ENCODE measurements around the gene UCP2. TPM values are rescaled to one million over a fixed set of nuclear protein-coding genes. Genes with fewer than 3 reads are reported as not detected.

The UCP2 gene
- total and polyA plus RNA-seq, 7 donors = 11.8 to 99.5 (median 74.5) TPM

DNA sequence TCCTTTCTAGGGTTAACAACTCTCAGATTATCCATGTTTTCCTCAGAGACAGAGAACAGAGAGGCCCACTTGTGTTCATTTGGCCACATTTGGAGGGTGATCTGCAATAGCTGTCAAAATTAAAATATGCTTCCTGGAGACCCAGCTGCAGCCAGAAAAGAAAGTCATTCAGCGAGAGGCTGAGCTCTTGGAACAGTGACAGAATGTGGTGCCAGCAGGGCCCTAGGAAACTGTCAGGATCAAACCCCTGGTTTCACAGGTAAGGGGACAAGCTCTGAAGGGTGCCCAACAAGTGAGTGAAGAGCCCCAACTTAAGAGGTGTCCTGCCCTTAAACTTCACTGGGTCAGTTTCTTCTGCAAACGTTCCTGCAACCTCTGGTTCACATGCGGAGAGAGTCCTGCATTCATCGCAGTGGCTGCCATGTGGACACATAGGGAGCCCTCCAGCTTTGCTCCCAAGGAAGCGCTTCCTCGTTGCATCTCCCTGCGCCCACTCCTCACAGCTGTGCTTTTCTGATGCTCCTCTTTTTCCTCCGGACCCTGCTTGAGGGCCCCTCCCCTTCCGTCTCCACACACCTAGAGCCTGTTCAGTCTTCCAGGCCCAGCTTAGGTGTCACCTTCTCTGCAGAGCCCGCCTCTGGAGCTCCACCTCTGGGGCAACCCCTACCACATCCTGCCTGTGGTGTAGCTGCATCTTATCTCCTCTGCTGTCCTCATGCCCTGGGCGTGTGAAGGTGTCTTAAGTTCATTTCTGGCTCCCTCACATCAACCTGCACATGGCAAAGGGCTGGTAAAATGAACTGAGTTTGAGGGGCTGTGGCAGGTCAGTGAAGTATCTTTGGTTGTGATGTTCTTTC is 22.3 kb upstream of the UCP2 start:
- TF ChIP-seq, protein P1, sequence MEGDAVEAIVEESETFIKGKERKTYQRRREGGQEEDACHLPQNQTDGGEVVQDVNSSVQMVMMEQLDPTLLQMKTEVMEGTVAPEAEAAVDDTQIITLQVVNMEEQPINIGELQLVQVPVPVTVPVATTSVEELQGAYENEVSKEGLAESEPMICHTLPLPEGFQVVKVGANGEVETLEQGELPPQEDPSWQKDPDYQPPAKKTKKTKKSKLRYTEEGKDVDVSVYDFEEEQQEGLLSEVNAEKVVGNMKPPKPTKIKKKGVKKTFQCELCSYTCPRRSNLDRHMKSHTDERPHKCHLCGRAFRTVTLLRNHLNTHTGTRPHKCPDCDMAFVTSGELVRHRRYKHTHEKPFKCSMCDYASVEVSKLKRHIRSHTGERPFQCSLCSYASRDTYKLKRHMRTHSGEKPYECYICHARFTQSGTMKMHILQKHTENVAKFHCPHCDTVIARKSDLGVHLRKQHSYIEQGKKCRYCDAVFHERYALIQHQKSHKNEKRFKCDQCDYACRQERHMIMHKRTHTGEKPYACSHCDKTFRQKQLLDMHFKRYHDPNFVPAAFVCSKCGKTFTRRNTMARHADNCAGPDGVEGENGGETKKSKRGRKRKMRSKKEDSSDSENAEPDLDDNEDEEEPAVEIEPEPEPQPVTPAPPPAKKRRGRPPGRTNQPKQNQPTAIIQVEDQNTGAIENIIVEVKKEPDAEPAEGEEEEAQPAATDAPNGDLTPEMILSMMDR (IDR thresholded peaks at IDR 0.05) = no peak
- Histone ChIP-seq H3K36me3 (ENCODE audit: insufficient read depth in 1 of 2, low read depth in 1 of 2) (peaks cover 0 to 68% of the 10 kb centered on the region in 2 donors), H3K9me3 (no peaks in the 10 kb centered on the region), H3K4me1 (peaks cover 54% of the 10 kb centered on the region), H3K4me3 (peak overlapping the region; percentile 75), H3K27ac (peak overlapping the region; percentile 98), H3K27me3 (ENCODE audit: insufficient read depth in 3 of 3, low read length in 2 of 3) (no peaks in the 10 kb centered on the region)
- DNase-seq (no peak), ATAC-seq (no peak)
- WGBS, 3 donors = 57 to 72% (median 65%) methylated on average over 11 of the region's 11 CpGs
- intact Hi-C loops (cut with DNase I) = no loop called here

DNA sequence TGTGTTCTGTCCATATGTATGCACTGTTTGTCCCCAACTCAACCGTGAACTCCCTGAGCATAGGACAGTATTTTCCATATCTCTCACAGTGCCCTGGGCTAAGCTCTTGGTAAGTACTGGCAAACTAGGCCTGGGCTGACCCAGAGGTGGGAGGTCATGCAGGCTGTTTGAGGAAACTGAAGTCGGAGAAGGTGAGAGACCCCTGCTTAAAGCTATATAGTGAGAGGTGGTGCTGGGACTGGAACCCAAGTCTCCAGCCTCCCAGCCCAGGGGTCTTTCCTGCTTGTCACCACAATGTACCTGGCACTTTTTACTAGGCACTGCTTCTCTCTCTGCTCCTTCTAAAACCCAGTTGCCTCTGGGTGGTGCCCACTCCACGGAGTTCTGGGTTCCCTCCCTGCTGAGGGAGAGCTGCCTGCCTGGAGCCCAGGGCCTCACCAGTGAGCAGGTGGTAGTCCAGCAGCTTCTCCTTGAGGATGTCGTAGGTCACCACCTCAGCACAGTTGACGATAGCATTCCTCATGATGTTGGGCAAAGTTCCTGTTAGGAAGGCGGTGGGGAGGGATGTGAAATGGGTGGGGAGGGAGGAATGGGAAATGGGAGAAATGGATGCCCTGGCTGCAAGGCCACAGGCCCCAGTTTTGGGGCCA is 21.5 kb upstream of the UCP2 start:
- H3K36me3 ChIP-seq (ENCODE audit: insufficient read depth in 1 of 2, low read depth in 1 of 2) = peaks cover 0 to 74% of the 10 kb centered on the region in 2 donors
- intact Hi-C loops (cut with DNase I) = no loop called here
- H3K4me3 ChIP-seq = no peak overlapping the region
- 65 to 74% (median 72%) methylated on average over 6 of the region's 6 CpGs for WGBS, 3 donors
- no peaks in the 10 kb centered on the region for H3K9me3 ChIP-seq
- ATAC-seq (no peak), DNase-seq (no peak)
- TF ChIP-seq, protein P1 (IDR thresholded peaks at IDR 0.05) = no peak
- H3K27me3 ChIP-seq (ENCODE audit: insufficient read depth in 3 of 3, low read length in 2 of 3) = no peaks in the 10 kb centered on the region
- peak overlapping the region; percentile 98 for H3K27ac ChIP-seq
- peaks cover 46% of the 10 kb centered on the region for H3K4me1 ChIP-seq

DNA sequence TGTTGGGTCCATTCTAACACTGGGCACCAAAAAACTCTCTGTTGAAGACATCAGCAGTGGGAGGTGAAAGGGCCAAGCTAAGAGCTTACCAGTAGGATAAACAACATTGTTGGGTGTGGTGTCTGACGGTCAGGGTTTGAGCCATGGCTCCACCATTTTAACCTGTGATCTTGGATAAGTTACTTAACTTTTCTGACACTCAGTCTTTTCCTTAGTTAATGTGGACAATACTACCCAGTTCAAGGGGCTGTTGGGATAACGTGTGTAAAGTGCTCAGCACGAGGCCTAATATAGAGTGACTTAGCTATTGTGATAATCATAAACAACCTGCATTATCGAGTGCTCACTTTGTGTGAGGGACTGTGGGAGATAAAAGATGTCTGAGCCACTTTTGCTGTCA is 20.2 kb upstream of the UCP2 start:
- H3K36me3 ChIP-seq (ENCODE audit: insufficient read depth in 1 of 2, low read depth in 1 of 2) = peaks cover 0 to 74% of the 10 kb centered on the region in 2 donors

DNA sequence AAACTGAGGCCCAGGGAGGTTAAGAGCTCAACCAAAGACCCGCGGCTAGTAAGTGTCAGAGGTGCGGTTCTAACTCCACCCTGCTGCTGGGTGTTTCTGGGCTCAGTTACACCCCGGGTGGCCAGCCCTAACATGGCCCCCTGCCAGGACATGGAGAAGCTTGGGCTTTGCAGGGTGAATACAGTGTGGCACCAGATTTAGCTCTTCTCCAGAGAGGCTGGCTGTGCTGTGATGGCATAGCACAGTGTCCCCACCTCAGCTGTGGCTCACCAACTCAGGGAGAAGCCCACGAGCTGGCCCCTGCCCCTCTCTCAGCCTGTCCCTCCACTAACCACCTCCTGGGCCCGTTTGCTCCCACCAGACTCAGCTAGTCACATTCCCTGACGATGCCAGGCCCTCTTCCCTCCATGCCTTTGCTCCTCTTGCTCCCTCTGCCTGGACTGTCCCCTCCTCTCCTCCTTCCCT is 19.2 kb upstream of the UCP2 start:
- peak in 1 of 2 donors; percentile 66 for DNase-seq
- no peaks in the 10 kb centered on the region for H3K27me3 ChIP-seq (ENCODE audit: insufficient read depth in 3 of 3, low read length in 2 of 3)
- peaks cover 0 to 73% of the 10 kb centered on the region in 2 donors for H3K36me3 ChIP-seq (ENCODE audit: insufficient read depth in 1 of 2, low read depth in 1 of 2)
- no peaks in the 10 kb centered on the region for H3K9me3 ChIP-seq
- no peak overlapping the region for H3K4me3 ChIP-seq
- intact Hi-C loops (cut with DNase I) = no loop called here
- TF ChIP-seq, protein P1 (IDR thresholded peaks at IDR 0.05) = no peak
- WGBS, 3 donors = 38 to 58% (median 50%) methylated on average over 7 of the region's 7 CpGs
- peaks cover 44% of the 10 kb centered on the region for H3K4me1 ChIP-seq
- ATAC-seq = peak in 3 of 4 donors; percentile 29 to 46 (median 42)
- H3K27ac ChIP-seq = peak overlapping the region; percentile 50

More for the DNA sequence above, 20.2 kb upstream of the UCP2 start:
- ATAC-seq (no peak), DNase-seq (no peak)
- TF ChIP-seq, protein P1 (IDR thresholded peaks at IDR 0.05) = no peak
- Histone ChIP-seq H3K27me3 (ENCODE audit: insufficient read depth in 3 of 3, low read length in 2 of 3) (no peaks in the 10 kb centered on the region), H3K27ac (peak overlapping the region; percentile 50), H3K4me3 (no peak overlapping the region), H3K4me1 (peaks cover 45% of the 10 kb centered on the region), H3K9me3 (no peaks in the 10 kb centered on the region)
- WGBS, 3 donors = 85 to 98% (median 90%) methylated on average over 4 of the region's 4 CpGs
- intact Hi-C loops (cut with DNase I) = no loop called here
